ENCODE data around the gene TBX10.

GRCh38 chr11:67594480-67594879 lies 45.1 kb downstream of the TBX10 start:
- no peak for TF ChIP-seq GATA3 (IDR thresholded peaks at IDR 0.05; ENCODE audit: low read depth, low read length)
- TF ChIP-seq GATA2 (IDR thresholded peaks at IDR 0.05; ENCODE audit: low read depth, low read length) = no peak
